Measurements from ENCODE around the gene DCXR. TPM values are rescaled to one million over a fixed set of nuclear protein-coding genes. Genes with fewer than 3 reads are reported as not detected.

DCXR gene
- total RNA-seq, 4 donors from 2014 or later, result 130 to 296 (median 223) TPM

DNA sequence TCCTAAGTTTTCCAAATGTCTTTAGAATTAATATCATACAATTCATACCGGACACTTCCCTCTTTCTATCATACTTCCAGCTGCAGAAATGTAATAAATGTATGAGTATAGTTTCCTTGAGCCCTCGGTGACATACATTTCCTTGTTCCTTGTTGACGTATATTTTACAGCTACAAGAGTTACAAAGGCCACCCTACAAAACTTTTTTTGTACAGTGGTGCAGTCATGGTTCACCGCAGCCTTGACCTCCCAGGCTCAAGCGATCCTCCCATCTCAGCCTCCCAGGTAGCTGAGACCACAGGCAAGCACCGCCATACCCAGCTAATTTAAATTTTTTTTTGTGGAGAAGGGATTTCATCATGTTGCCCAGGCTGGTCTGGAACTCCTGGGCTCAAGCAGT, 35.3 kb upstream of the DCXR start:
- Histone ChIP-seq H3K36me3 (no peaks in the 10 kb centered on the region), H3K27me3 (no peaks in the 10 kb centered on the region), H3K27ac (no peak overlapping the region), H3K4me1 (no peaks in the 10 kb centered on the region), H3K9me3 (no peaks in the 10 kb centered on the region), H3K4me3 (no peak overlapping the region)
- ATAC-seq (no peak), DNase-seq (no peak)
- intact Hi-C loops (cut with DNase I; ENCODE audit: low total_unique reads) (loop anchor here (10.0 kb wide), 1 partner anchor 68 kb away; no protein-coding TSS in a partner anchor), in situ Hi-C loops (cut with MboI; ENCODE audit: low sequenced_read_pairs in 4 of 4) (no loop called here)
- no peak for TF ChIP-seq POLR2A (IDR thresholded peaks at IDR 0.05)
- TF ChIP-seq CTCF (IDR thresholded peaks at IDR 0.05 in 4 of 5, conservative IDR thresholded peaks at IDR 0.05 in 1 of 5), result no peak

GRCh38 chr17:82070611-82071010, 33.1 kb upstream of the DCXR start:
- H3K9me3 ChIP-seq, result no peaks in the 10 kb centered on the region
- H3K27me3 ChIP-seq, result no peaks in the 10 kb centered on the region
- peaks cover 0 to 9% of the 10 kb centered on the region in 2 donors for H3K4me1 ChIP-seq
- ATAC-seq (no peak), DNase-seq (no peak)
- in situ Hi-C loops (cut with MboI; ENCODE audit: low sequenced_read_pairs in 4 of 4) (no loop called here), intact Hi-C loops (cut with DNase I; ENCODE audit: low total_unique reads) (loop anchor here (10.0 kb wide), 1 partner anchor 66 kb away; no protein-coding TSS in a partner anchor)
- H3K4me3 ChIP-seq, result no peak overlapping the region
- H3K36me3 ChIP-seq, result no peaks in the 10 kb centered on the region
- no peak overlapping the region for H3K27ac ChIP-seq
- TF ChIP-seq POLR2A (IDR thresholded peaks at IDR 0.05) (no peak), CTCF (IDR thresholded peaks at IDR 0.05 in 4 of 5, conservative IDR thresholded peaks at IDR 0.05 in 1 of 5) (no peak)

GRCh38 chr17:82065638-82066303, 28.3 kb upstream of the DCXR start, which contains the start of gene DUS1L:
Gene DUS1L, minus strand, starts transcription at chr17:82065804. Its CDS starts 745 bp downstream, at chr17:82065059.
- DNase-seq (peak; percentile 31 to 54), ATAC-seq (peak; percentile 85 to 94)
- in situ Hi-C loops (cut with MboI; ENCODE audit: low sequenced_read_pairs in 4 of 4) (no loop called here), intact Hi-C loops (cut with DNase I; ENCODE audit: low total_unique reads) (no loop called here)
- TF ChIP-seq CTCF (IDR thresholded peaks at IDR 0.05 in 4 of 5, conservative IDR thresholded peaks at IDR 0.05 in 1 of 5) (peak in 1 of 5 experiments; percentile 27), POLR2A (IDR thresholded peaks at IDR 0.05) (peak in 1 of 2 donors; percentile 65)
- no peaks in the 10 kb centered on the region for H3K27me3 ChIP-seq
- peak within 1 kb of the TSS; percentile 87 to 96 (median 90) for H3K4me3 ChIP-seq
- peaks cover 13 to 27% of the 10 kb centered on the region in 2 donors for H3K4me1 ChIP-seq
- peaks cover 0 to 24% of the 10 kb centered on the region in 2 donors for H3K36me3 ChIP-seq
- H3K9me3 ChIP-seq, result no peaks in the 10 kb centered on the region
- H3K27ac ChIP-seq, result peak within 1 kb of the TSS; percentile 80 to 93 (median 88)

DNA sequence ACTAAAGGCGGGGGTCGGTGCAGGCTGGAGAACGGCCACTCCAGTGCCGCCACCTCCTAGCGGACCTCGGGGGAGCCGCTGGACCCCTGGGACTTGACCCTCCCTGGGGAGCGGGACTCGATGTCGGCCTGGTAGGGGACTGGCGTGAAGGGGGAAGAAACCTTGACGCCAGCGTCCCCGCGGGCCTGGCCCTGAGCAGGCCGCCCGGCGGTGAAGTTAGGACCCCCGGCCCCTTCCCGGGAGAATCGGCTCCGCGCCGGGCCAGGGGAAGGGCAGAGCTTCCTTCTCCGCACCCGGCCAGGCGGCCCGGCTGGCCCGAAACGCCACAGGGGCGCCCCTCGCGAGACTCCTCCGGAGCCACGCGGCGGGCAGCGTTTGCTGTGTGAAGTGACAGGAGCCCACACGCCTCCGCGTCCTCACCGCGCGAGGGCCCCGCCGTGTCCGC, 27.7 kb upstream of the DCXR start:
- TF ChIP-seq CTCF (IDR thresholded peaks at IDR 0.05 in 4 of 5, conservative IDR thresholded peaks at IDR 0.05 in 1 of 5) (no peak), POLR2A (IDR thresholded peaks at IDR 0.05) (no peak)
- DNase-seq (no peak), ATAC-seq (peak; percentile 15 to 51)
- Histone ChIP-seq H3K4me1 (peaks cover 13 to 27% of the 10 kb centered on the region in 2 donors), H3K27me3 (no peaks in the 10 kb centered on the region), H3K9me3 (no peaks in the 10 kb centered on the region), H3K36me3 (peaks cover 0 to 30% of the 10 kb centered on the region in 2 donors), H3K27ac (peak overlapping the region; percentile 80 to 93 (median 84)), H3K4me3 (peak overlapping the region; percentile 87 to 96 (median 90))
- in situ Hi-C loops (cut with MboI; ENCODE audit: low sequenced_read_pairs in 4 of 4), result no loop called here
- intact Hi-C loops (cut with DNase I; ENCODE audit: low total_unique reads), result no loop called here

Measured in gastrocnemius medialis (tissue), 4 donors.